Measurements from ENCODE around the gene GPHN. TPM values are rescaled to one million over a fixed set of nuclear protein-coding genes. Genes with fewer than 3 reads are reported as not detected.
"Not testable (repeated sequence)": the region's sequence is repeated elsewhere in the genome, so short reads cannot be mapped to it uniquely, and the experiment has no call there.

Gene GPHN
- total and polyA plus RNA-seq, 11 donors: 15.2 to 37.1 (median 30.1) TPM

DNA sequence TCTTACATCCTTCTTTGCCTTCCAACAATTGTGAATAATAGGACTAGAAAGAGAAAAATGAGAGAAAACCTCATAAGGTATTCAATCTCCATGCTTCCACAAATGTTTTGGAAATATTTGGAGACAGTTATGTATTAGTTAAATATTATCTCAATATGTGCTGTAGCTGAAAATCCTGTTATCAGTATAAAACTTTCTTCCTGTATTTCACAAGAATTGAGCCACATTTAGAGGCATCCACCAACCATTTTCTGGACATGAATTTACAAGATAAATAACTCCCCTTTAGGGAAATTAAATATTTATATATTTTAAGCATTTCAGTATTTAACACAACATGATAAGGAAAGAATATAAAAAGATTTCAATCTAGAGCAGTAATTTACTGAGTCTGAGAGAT lies 200.3 kb downstream of the GPHN start:
- no peak overlapping the region for H3K27ac ChIP-seq
- TF ChIP-seq, protein P1, sequence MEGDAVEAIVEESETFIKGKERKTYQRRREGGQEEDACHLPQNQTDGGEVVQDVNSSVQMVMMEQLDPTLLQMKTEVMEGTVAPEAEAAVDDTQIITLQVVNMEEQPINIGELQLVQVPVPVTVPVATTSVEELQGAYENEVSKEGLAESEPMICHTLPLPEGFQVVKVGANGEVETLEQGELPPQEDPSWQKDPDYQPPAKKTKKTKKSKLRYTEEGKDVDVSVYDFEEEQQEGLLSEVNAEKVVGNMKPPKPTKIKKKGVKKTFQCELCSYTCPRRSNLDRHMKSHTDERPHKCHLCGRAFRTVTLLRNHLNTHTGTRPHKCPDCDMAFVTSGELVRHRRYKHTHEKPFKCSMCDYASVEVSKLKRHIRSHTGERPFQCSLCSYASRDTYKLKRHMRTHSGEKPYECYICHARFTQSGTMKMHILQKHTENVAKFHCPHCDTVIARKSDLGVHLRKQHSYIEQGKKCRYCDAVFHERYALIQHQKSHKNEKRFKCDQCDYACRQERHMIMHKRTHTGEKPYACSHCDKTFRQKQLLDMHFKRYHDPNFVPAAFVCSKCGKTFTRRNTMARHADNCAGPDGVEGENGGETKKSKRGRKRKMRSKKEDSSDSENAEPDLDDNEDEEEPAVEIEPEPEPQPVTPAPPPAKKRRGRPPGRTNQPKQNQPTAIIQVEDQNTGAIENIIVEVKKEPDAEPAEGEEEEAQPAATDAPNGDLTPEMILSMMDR (IDR thresholded peaks at IDR 0.05): no peak
- TF ChIP-seq POLR2A (IDR thresholded peaks at IDR 0.05): no peak
- H3K36me3 ChIP-seq: no peaks in the 10 kb centered on the region
- no peak overlapping the region for H3K4me3 ChIP-seq
- ATAC-seq (no peak), DNase-seq (no peak)
- H3K4me1 ChIP-seq: peaks cover 0 to 5% (median 0%) of the 10 kb centered on the region in 12 donors
- intact Hi-C loops (cut with DNase I): no loop called here
- H3K9me3 ChIP-seq: peaks cover 0 to 39% (median 13%) of the 10 kb centered on the region in 12 donors
- no peaks in the 10 kb centered on the region for H3K27me3 ChIP-seq

DNA sequence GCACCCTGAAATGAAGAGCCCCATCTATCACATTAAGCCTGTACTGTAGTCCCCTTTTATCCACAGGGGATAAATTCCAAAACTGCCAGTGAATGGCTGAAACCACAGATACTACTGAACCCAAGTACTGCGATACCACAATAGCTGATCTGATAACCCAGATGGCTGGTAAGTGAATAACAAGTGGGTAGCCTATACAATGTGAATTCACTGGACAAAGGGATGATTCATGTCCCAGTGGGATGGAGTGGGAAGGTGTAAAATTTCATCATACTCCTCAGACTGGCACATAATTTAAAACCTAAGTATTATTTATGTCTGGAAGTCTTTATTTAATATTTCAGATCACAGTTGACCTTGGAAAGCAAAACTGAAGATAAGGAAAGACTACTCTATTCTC lies 201.3 kb downstream of the GPHN start:
- WGBS, 4 donors: 59 to 74% (median 69%) methylated on average over 1 of the region's 1 CpG
- H3K27me3 ChIP-seq: no peaks in the 10 kb centered on the region
- no peak for DNase-seq
- intact Hi-C loops (cut with DNase I): no loop called here
- H3K27ac ChIP-seq: no peak overlapping the region
- no peak overlapping the region for H3K4me3 ChIP-seq
- H3K4me1 ChIP-seq: peaks cover 0 to 5% (median 0%) of the 10 kb centered on the region in 12 donors
- H3K9me3 ChIP-seq: peaks cover 0 to 44% (median 18%) of the 10 kb centered on the region in 12 donors
- no peak for TF ChIP-seq POLR2A (IDR thresholded peaks at IDR 0.05)
- TF ChIP-seq, protein P1 (IDR thresholded peaks at IDR 0.05): no peak
- ATAC-seq: no peak
- no peaks in the 10 kb centered on the region for H3K36me3 ChIP-seq

DNA sequence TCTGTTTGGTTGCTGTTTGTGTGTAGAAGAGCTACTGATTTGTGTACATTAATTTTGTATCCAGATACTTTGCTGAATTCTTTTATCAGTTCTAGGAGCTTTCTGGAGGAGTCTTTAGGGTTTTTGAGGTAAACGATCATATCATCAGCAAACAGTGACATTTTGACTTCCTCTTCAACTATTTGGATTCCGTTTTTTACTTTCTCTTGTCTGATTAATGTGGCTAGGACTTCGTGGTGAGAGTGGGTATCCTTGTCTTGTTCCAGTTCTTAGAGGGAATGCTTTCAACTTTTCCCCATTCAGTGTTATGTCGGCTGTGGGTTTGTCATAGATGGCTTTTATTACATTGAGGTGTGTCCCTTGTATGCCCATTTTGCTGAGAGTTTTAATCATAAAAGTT lies 206.3 kb downstream of the GPHN start:
- H3K4me1 ChIP-seq; H3K4me3 ChIP-seq; H3K27ac ChIP-seq; intact Hi-C loops (cut with DNase I); H3K36me3 ChIP-seq; H3K27me3 ChIP-seq; ATAC-seq; DNase-seq: not testable (repeated sequence)
- WGBS, 4 donors: 74 to 85% (median 80%) methylated on average over 4 of the region's 4 CpGs
- peaks cover 0 to 25% (median 10%) of the 10 kb centered on the region in 12 donors for H3K9me3 ChIP-seq

DNA sequence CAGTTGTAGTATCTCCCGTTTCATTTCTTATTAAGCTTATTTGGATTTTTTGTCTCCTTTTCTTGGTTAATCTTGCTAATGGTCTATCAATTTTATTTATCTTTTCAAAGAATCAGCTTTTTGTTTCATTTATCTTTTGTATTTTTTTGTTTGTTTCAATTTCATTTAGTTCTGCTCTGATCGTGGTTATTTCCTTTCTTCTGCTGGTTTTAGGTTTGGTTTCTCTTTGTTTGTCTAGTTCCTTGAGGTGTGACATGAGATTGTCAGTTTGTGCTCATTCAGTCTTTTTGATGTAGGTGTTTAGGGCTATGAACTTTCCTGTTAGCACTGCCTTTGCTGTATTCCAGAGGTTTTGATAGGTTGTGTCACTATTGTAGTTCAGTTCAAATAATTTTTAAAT lies 207.4 kb downstream of the GPHN start:
- H3K4me3 ChIP-seq; H3K4me1 ChIP-seq; H3K27ac ChIP-seq; H3K27me3 ChIP-seq; ATAC-seq; intact Hi-C loops (cut with DNase I); DNase-seq; H3K36me3 ChIP-seq: not testable (repeated sequence)
- 76 to 82% (median 80%) methylated on average over 2 of the region's 2 CpGs for WGBS, 4 donors
- H3K9me3 ChIP-seq: peaks cover 0 to 25% (median 10%) of the 10 kb centered on the region in 12 donors

DNA sequence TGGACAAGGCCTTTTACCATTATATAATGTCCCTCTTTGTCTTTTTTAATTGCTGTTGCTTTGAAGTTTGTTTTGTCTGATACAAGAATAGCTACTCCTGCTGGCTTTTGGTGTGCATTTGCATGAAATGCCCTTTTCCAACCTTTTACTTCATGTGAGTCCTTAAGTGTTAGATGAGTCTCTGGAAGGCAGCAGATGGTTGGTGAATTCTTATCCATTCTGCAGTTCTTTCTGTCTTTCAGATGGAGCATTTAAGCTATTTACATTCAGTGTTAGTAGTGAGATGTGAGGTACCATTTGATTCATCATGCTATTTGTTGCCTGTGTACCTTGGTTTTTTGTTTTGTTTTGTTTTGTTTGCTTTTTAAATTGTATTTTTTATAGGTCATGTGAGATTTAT lies 208.3 kb downstream of the GPHN start:
- H3K27ac ChIP-seq: no peak overlapping the region
- H3K36me3 ChIP-seq: no peaks in the 10 kb centered on the region
- peaks cover 0 to 20% (median 10%) of the 10 kb centered on the region in 12 donors for H3K9me3 ChIP-seq
- no peak for TF ChIP-seq POLR2A (IDR thresholded peaks at IDR 0.05)
- TF ChIP-seq, protein P1 (IDR thresholded peaks at IDR 0.05): no peak
- H3K4me1 ChIP-seq: peaks cover 0 to 7% (median 0%) of the 10 kb centered on the region in 12 donors
- no peaks in the 10 kb centered on the region for H3K27me3 ChIP-seq
- intact Hi-C loops (cut with DNase I): no loop called here
- no peak overlapping the region for H3K4me3 ChIP-seq
- ATAC-seq: no peak
- DNase-seq: no peak

All from heart left ventricle (tissue), 16 donors.